ENCODE results near the gene RPGRIP1. TPM values are rescaled to one million over a fixed set of nuclear protein-coding genes. Genes with fewer than 3 reads are reported as not detected.

The RPGRIP1 gene
- total RNA-seq, 1 donor, result under 0.01 TPM

- Histone ChIP-seq H3K9me3 (ENCODE audit: low read depth, low read length) (no peaks in the 10 kb centered on the region), H3K79me2 (ENCODE audit: insufficient read depth, low read length) (no peaks in the 10 kb centered on the region), H3K4me3 (ENCODE audit: insufficient read depth, low read length) (no peak overlapping the region), H3K36me3 (ENCODE audit: insufficient read depth, low read length) (no peaks in the 10 kb centered on the region), H3K4me2 (ENCODE audit: insufficient read depth, low read length) (no peak overlapping the region), H2AFZ (ENCODE audit: low read length) (no peak overlapping the region), H3K4me1 (ENCODE audit: insufficient read depth, low read length) (no peaks in the 10 kb centered on the region), H3K27ac (ENCODE audit: low read depth, low read length) (no peak overlapping the region), H3K27me3 (ENCODE audit: insufficient read depth, low read length) (peaks cover 30% of the 10 kb centered on the region), H4K20me1 (ENCODE audit: insufficient read depth, low read length) (no peaks in the 10 kb centered on the region)
- TF ChIP-seq CTCF (IDR thresholded peaks at IDR 0.05; ENCODE audit: extremely low read depth, low read depth, low read length), result no peak
- DNase-seq (ENCODE audit: insufficient read length, low spot score, missing footprints), result no peak
These were observed 30.1 kb downstream of the RPGRIP1 start for GRCh38 chr14:21309956-21310355.

GRCh38 chr14:21311614-21312013 is 31.7 kb downstream of the RPGRIP1 start:
- H3K4me3 ChIP-seq (ENCODE audit: insufficient read depth, low read length), result no peak overlapping the region
- DNase-seq (ENCODE audit: insufficient read length, low spot score, missing footprints), result peak; percentile 76
- no peak overlapping the region for H3K4me2 ChIP-seq (ENCODE audit: insufficient read depth, low read length)
- no peaks in the 10 kb centered on the region for H3K36me3 ChIP-seq (ENCODE audit: insufficient read depth, low read length)
- H3K79me2 ChIP-seq (ENCODE audit: insufficient read depth, low read length), result no peaks in the 10 kb centered on the region
- no peaks in the 10 kb centered on the region for H3K9me3 ChIP-seq (ENCODE audit: low read depth, low read length)
- H3K4me1 ChIP-seq (ENCODE audit: insufficient read depth, low read length), result no peaks in the 10 kb centered on the region
- no peak for TF ChIP-seq CTCF (IDR thresholded peaks at IDR 0.05; ENCODE audit: extremely low read depth, low read depth, low read length)
- H3K27ac ChIP-seq (ENCODE audit: low read depth, low read length), result no peak overlapping the region
- H3K27me3 ChIP-seq (ENCODE audit: insufficient read depth, low read length), result peaks cover 30% of the 10 kb centered on the region
- H4K20me1 ChIP-seq (ENCODE audit: insufficient read depth, low read length), result no peaks in the 10 kb centered on the region
- no peak overlapping the region for H2AFZ ChIP-seq (ENCODE audit: low read length)

GRCh38 chr14:21313512-21313911 is 33.6 kb downstream of the RPGRIP1 start:
- H3K27me3 ChIP-seq (ENCODE audit: insufficient read depth, low read length), result peaks cover 23% of the 10 kb centered on the region
- H3K4me2 ChIP-seq (ENCODE audit: insufficient read depth, low read length), result no peak overlapping the region
- H3K4me3 ChIP-seq (ENCODE audit: insufficient read depth, low read length), result no peak overlapping the region
- DNase-seq (ENCODE audit: insufficient read length, low spot score, missing footprints), result no peak
- H3K27ac ChIP-seq (ENCODE audit: low read depth, low read length), result no peak overlapping the region
- H4K20me1 ChIP-seq (ENCODE audit: insufficient read depth, low read length), result no peaks in the 10 kb centered on the region
- no peaks in the 10 kb centered on the region for H3K79me2 ChIP-seq (ENCODE audit: insufficient read depth, low read length)
- H3K4me1 ChIP-seq (ENCODE audit: insufficient read depth, low read length), result no peaks in the 10 kb centered on the region
- no peak overlapping the region for H2AFZ ChIP-seq (ENCODE audit: low read length)
- no peaks in the 10 kb centered on the region for H3K36me3 ChIP-seq (ENCODE audit: insufficient read depth, low read length)
- no peaks in the 10 kb centered on the region for H3K9me3 ChIP-seq (ENCODE audit: low read depth, low read length)
- no peak for TF ChIP-seq CTCF (IDR thresholded peaks at IDR 0.05; ENCODE audit: extremely low read depth, low read depth, low read length)

- Histone ChIP-seq H3K27me3 (ENCODE audit: insufficient read depth, low read length) (peaks cover 6% of the 10 kb centered on the region), H3K36me3 (ENCODE audit: insufficient read depth, low read length) (no peaks in the 10 kb centered on the region), H3K4me2 (ENCODE audit: insufficient read depth, low read length) (no peak overlapping the region), H3K27ac (ENCODE audit: low read depth, low read length) (no peak overlapping the region), H3K4me3 (ENCODE audit: insufficient read depth, low read length) (no peak overlapping the region), H3K79me2 (ENCODE audit: insufficient read depth, low read length) (no peaks in the 10 kb centered on the region), H4K20me1 (ENCODE audit: insufficient read depth, low read length) (no peaks in the 10 kb centered on the region), H2AFZ (ENCODE audit: low read length) (no peak overlapping the region), H3K9me3 (ENCODE audit: low read depth, low read length) (no peaks in the 10 kb centered on the region), H3K4me1 (ENCODE audit: insufficient read depth, low read length) (no peaks in the 10 kb centered on the region)
- DNase-seq (ENCODE audit: insufficient read length, low spot score, missing footprints), result peak; percentile 42
- no peak for TF ChIP-seq CTCF (IDR thresholded peaks at IDR 0.05; ENCODE audit: extremely low read depth, low read depth, low read length)
These were observed 37.5 kb downstream of the RPGRIP1 start for GRCh38 chr14:21317398-21317797.

All from osteoblast (primary cell).